Nephron (organoid): ENCODE measurements around the gene NOD1.

Experiments used
- H3K27ac Mint-ChIP-seq, 3 experiments: 2 replicates each; pipeline ENCODE4 v1.8.0; 2020; ENCODE audit warnings: mixed read lengths in 3 of 3, mild to moderate bottlenecking in 2 of 3, moderate library complexity in 1 of 3
- H3K27me3 Mint-ChIP-seq: 2 replicates; pipeline ENCODE4 v1.8.0; 2021; ENCODE audit warnings: low read depth, mild to moderate bottlenecking, moderate library complexity, mixed read lengths
- H3K36me3 Mint-ChIP-seq: 2 replicates; pipeline ENCODE4 v1.8.0; 2020; ENCODE audit warnings: low read depth, mixed read lengths
- H3K4me1 Mint-ChIP-seq: 2 replicates; pipeline ENCODE4 v1.8.0; 2020; ENCODE audit warnings: mixed read lengths
- H3K4me3 Mint-ChIP-seq, 3 experiments: 2 replicates each; pipeline ENCODE4 v1.8.0; 2020; ENCODE audit warnings: mild to moderate bottlenecking in 3 of 3, mixed read lengths in 3 of 3, moderate library complexity in 2 of 3
- H3K9me3 Mint-ChIP-seq: 2 replicates; pipeline ENCODE4 v1.8.0; 2020; ENCODE audit warnings: mixed read lengths
- CTCF ChIP-seq, 3 experiments: fragments of 200-600 bp; sonication (generic); IDR thresholded peaks; one replicate each; pipeline ENCODE4 v1.5.0; 2021; ENCODE audit warnings: antibody characterized with exemption in 3 of 3; ENCODE audit not compliant: unreplicated experiment in 3 of 3

The NOD1 gene

GRCh38 chr7:30446266-30446665 lies 32.3 kb downstream of the NOD1 start:
- no peak for TF ChIP-seq CTCF (IDR thresholded peaks at IDR 0.05; ENCODE audit: unreplicated experiment in 3 of 3)
- H3K27me3 Mint-ChIP-seq = peaks cover 3% of the 10 kb centered on the region
- H3K9me3 Mint-ChIP-seq = no peaks in the 10 kb centered on the region
- H3K4me1 Mint-ChIP-seq = no peaks in the 10 kb centered on the region
- H3K4me3 Mint-ChIP-seq = no peak overlapping the region
- no peak overlapping the region for H3K27ac Mint-ChIP-seq
- H3K36me3 Mint-ChIP-seq = peaks cover 20% of the 10 kb centered on the region

GRCh38 chr7:30445770-30446169 lies 32.8 kb downstream of the NOD1 start:
- H3K4me1 Mint-ChIP-seq = no peaks in the 10 kb centered on the region
- TF ChIP-seq CTCF (IDR thresholded peaks at IDR 0.05; ENCODE audit: unreplicated experiment in 3 of 3) = no peak
- peaks cover 20% of the 10 kb centered on the region for H3K36me3 Mint-ChIP-seq
- no peak overlapping the region for H3K27ac Mint-ChIP-seq
- H3K27me3 Mint-ChIP-seq = peaks cover 3% of the 10 kb centered on the region
- H3K9me3 Mint-ChIP-seq = no peaks in the 10 kb centered on the region
- no peak overlapping the region for H3K4me3 Mint-ChIP-seq

- peaks cover 49% of the 10 kb centered on the region for H3K36me3 Mint-ChIP-seq
- H3K9me3 Mint-ChIP-seq = peaks cover 8% of the 10 kb centered on the region
- no peak overlapping the region for H3K4me3 Mint-ChIP-seq
- no peaks in the 10 kb centered on the region for H3K27me3 Mint-ChIP-seq
- H3K27ac Mint-ChIP-seq = no peak overlapping the region
- no peak for TF ChIP-seq CTCF (IDR thresholded peaks at IDR 0.05; ENCODE audit: unreplicated experiment in 3 of 3)
- peaks cover under 1% of the 10 kb centered on the region for H3K4me1 Mint-ChIP-seq
Observed at GRCh38 chr7:30437823-30438574, 40.6 kb downstream of the NOD1 start.

- H3K36me3 Mint-ChIP-seq = peaks cover 57% of the 10 kb centered on the region
- H3K27ac Mint-ChIP-seq = no peak overlapping the region
- no peak overlapping the region for H3K4me3 Mint-ChIP-seq
- peaks cover 8% of the 10 kb centered on the region for H3K9me3 Mint-ChIP-seq
- TF ChIP-seq CTCF (IDR thresholded peaks at IDR 0.05; ENCODE audit: unreplicated experiment in 3 of 3) = no peak
- peaks cover 6% of the 10 kb centered on the region for H3K4me1 Mint-ChIP-seq
- no peaks in the 10 kb centered on the region for H3K27me3 Mint-ChIP-seq
Observed at GRCh38 chr7:30436518-30436917, 42.1 kb downstream of the NOD1 start.

- no peaks in the 10 kb centered on the region for H3K27me3 Mint-ChIP-seq
- peaks cover 8% of the 10 kb centered on the region for H3K9me3 Mint-ChIP-seq
- TF ChIP-seq CTCF (IDR thresholded peaks at IDR 0.05; ENCODE audit: unreplicated experiment in 3 of 3) = no peak
- peaks cover 10% of the 10 kb centered on the region for H3K4me1 Mint-ChIP-seq
- no peak overlapping the region for H3K27ac Mint-ChIP-seq
- no peak overlapping the region for H3K4me3 Mint-ChIP-seq
- H3K36me3 Mint-ChIP-seq = peaks cover 57% of the 10 kb centered on the region
Observed at GRCh38 chr7:30436046-30436445, 42.5 kb downstream of the NOD1 start.
